Activated CD8-positive, alpha-beta T cell treated with anti-CD3 and anti-CD28 coated beads for 36 hours (primary cell): ENCODE measurements around the gene TOR1B. TPM values are rescaled to one million over a fixed set of nuclear protein-coding genes. Genes with fewer than 3 reads are reported as not detected.

ENCODE experiments used
- ATAC-seq: fragments of 200-7000 bp; cut with Tn5 transposase; one replicate; pipeline ENCODE4 v1.10.0; 2021; ENCODE audit warnings: mild to moderate bottlenecking, moderate library complexity
- CTCF ChIA-PET: fragments of 350-600 bp; sonication (Branson Sonifier 250); formaldehyde crosslinking; loops from one replicate; lab custom pipeline; 2021; ENCODE audit warnings: antibody characterized with exemption; lab: Charles Lee
- POLR2A ChIA-PET: fragments of 350-600 bp; sonication (Branson Sonifier 250); formaldehyde crosslinking; loops from one replicate; lab custom pipeline; 2021; ENCODE audit warnings: antibody characterized with exemption; lab: Charles Lee
- DNase-seq: peaks from one replicate; pipeline ENCODE4 v3.0.0-alpha.2; 2020
- H3K27ac Mint-ChIP-seq: one replicate; pipeline ENCODE4 v1.8.0; 2021; ENCODE audit warnings: mild to moderate bottlenecking, mixed read lengths
- H3K27me3 Mint-ChIP-seq: one replicate; pipeline ENCODE4 v1.8.0; 2021; ENCODE audit warnings: mixed read lengths
- H3K36me3 Mint-ChIP-seq: one replicate; pipeline ENCODE4 v1.8.0; 2021; ENCODE audit warnings: low read depth, mixed read lengths
- H3K4me1 Mint-ChIP-seq: one replicate; pipeline ENCODE4 v1.8.0; 2021; ENCODE audit warnings: low read depth, mixed read lengths
- H3K4me3 Mint-ChIP-seq: one replicate; pipeline ENCODE4 v1.8.0; 2021; ENCODE audit warnings: mild to moderate bottlenecking, moderate library complexity, mixed read lengths
- H3K9me3 Mint-ChIP-seq: one replicate; pipeline ENCODE4 v1.8.0; 2021; ENCODE audit warnings: mixed read lengths
- intact Hi-C: fragments of 100-400 bp; cut with micrococcal nuclease; formaldehyde crosslinking; loops from one replicate; pipeline ENCODE4 v1.10.0; 2022
- total RNA-seq, 2 experiments: library from RNA; stranded (reverse); gene quantifications; one replicate each; pipeline ENCODE4 v1.2.3, GENCODE V29; 2021
- TF ChIP-seq, protein P1 (sequence below): fragments of 200-600 bp; IDR thresholded peaks from one replicate; pipeline ENCODE4 v1.8.0; 2022; ENCODE audit warnings: antibody characterized with exemption, mild to moderate bottlenecking

TOR1B gene
- total RNA-seq, 2 experiments from 2014 or later = 18.5 to 19.8 TPM

DNA sequence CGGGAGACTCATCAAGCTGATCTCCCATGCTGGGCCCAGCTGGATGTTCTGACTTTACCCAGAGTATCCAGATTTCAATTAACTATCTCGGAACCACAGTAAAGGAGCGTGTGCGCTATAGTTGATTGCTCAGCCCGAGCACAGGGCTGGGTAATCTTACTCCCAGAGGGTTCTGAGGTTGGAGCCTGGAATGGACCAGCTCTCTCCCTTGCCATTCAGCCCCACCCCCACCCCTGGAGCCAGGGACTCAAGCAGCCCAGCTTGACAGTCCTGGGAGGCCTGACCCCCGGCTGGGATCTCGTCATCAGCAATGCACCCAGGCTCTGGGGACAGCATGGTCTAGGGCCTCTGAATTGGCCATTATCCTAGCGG lies 26.4 kb upstream of the TOR1B start:
- H3K27ac Mint-ChIP-seq = no peak overlapping the region
- TF ChIP-seq, protein P1, sequence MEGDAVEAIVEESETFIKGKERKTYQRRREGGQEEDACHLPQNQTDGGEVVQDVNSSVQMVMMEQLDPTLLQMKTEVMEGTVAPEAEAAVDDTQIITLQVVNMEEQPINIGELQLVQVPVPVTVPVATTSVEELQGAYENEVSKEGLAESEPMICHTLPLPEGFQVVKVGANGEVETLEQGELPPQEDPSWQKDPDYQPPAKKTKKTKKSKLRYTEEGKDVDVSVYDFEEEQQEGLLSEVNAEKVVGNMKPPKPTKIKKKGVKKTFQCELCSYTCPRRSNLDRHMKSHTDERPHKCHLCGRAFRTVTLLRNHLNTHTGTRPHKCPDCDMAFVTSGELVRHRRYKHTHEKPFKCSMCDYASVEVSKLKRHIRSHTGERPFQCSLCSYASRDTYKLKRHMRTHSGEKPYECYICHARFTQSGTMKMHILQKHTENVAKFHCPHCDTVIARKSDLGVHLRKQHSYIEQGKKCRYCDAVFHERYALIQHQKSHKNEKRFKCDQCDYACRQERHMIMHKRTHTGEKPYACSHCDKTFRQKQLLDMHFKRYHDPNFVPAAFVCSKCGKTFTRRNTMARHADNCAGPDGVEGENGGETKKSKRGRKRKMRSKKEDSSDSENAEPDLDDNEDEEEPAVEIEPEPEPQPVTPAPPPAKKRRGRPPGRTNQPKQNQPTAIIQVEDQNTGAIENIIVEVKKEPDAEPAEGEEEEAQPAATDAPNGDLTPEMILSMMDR = no peak
- H3K9me3 Mint-ChIP-seq = no peaks in the 10 kb centered on the region
- H3K4me3 Mint-ChIP-seq = no peak overlapping the region
- ChIA-PET POLR2A (interaction anchor here (1.0 to 1.6 kb wide), 4 partner anchors 15 to 51 kb away, joined by 3 to 5 read pairs (median 4); no protein-coding TSS in a partner anchor), CTCF (interaction anchor here (0.8 to 3.7 kb wide), 6 partner anchors 8 to 50 kb away, joined by 3 to 32 read pairs (median 8); no protein-coding TSS in a partner anchor)
- ATAC-seq (no peak), DNase-seq (no peak)
- no peaks in the 10 kb centered on the region for H3K36me3 Mint-ChIP-seq
- intact Hi-C loops = no loop called here
- peaks cover 6% of the 10 kb centered on the region for H3K27me3 Mint-ChIP-seq
- H3K4me1 Mint-ChIP-seq = peaks cover 15% of the 10 kb centered on the region

GRCh38 chr9:129776938-129777768 lies 25.8 kb upstream of the TOR1B start:
- TF ChIP-seq, protein P1 = no peak
- Mint-ChIP-seq H3K4me1 (peaks cover 15% of the 10 kb centered on the region), H3K4me3 (no peak overlapping the region), H3K9me3 (no peaks in the 10 kb centered on the region), H3K27ac (no peak overlapping the region), H3K27me3 (peaks cover 6% of the 10 kb centered on the region), H3K36me3 (no peaks in the 10 kb centered on the region)
- ChIA-PET CTCF (interaction anchor here (0.6 to 3.7 kb wide), 7 partner anchors 8 to 133 kb away, joined by 3 to 32 read pairs (median 6); no protein-coding TSS in a partner anchor), POLR2A (interaction anchor here (0.6 to 1.6 kb wide), 5 partner anchors 15 to 1303 kb away, joined by 3 to 5 read pairs (median 3); no protein-coding TSS in a partner anchor)
- ATAC-seq = peak; percentile 83
- intact Hi-C loops = no loop called here
- DNase-seq = peak; percentile 91

GRCh38 chr9:129777769-129778130 lies 25.2 kb upstream of the TOR1B start:
- intact Hi-C loops = no loop called here
- DNase-seq (peak; percentile 49), ATAC-seq (peak; percentile 52)
- TF ChIP-seq, protein P1 = no peak
- no peak overlapping the region for H3K4me3 Mint-ChIP-seq
- no peak overlapping the region for H3K27ac Mint-ChIP-seq
- H3K4me1 Mint-ChIP-seq = peaks cover 15% of the 10 kb centered on the region
- no peaks in the 10 kb centered on the region for H3K36me3 Mint-ChIP-seq
- H3K27me3 Mint-ChIP-seq = peaks cover 6% of the 10 kb centered on the region
- ChIA-PET CTCF (interaction anchor here (0.6 to 3.7 kb wide), 5 partner anchors 13 to 134 kb away, joined by 3 to 32 read pairs (median 10); no protein-coding TSS in a partner anchor), POLR2A (interaction anchor here (1.2 to 1.6 kb wide), 2 partner anchors 38 to 51 kb away, joined by 4 to 5 read pairs; no protein-coding TSS in a partner anchor)
- H3K9me3 Mint-ChIP-seq = no peaks in the 10 kb centered on the region

GRCh38 chr9:129778469-129778868 lies 24.5 kb upstream of the TOR1B start:
- H3K9me3 Mint-ChIP-seq = no peaks in the 10 kb centered on the region
- POLR2A ChIA-PET = no interaction called here
- H3K27ac Mint-ChIP-seq = no peak overlapping the region
- no peak for DNase-seq
- H3K36me3 Mint-ChIP-seq = no peaks in the 10 kb centered on the region
- no peak overlapping the region for H3K4me3 Mint-ChIP-seq
- no peak for ATAC-seq
- CTCF ChIA-PET = interaction anchor here (2.1 to 3.7 kb wide), 2 partner anchors 12 to 52 kb away, joined by 10 to 32 read pairs; no protein-coding TSS in a partner anchor
- intact Hi-C loops = no loop called here
- TF ChIP-seq, protein P1 = no peak
- H3K4me1 Mint-ChIP-seq = peaks cover 15% of the 10 kb centered on the region
- H3K27me3 Mint-ChIP-seq = peaks cover 6% of the 10 kb centered on the region
